ENCODE data around the gene RNASEH2B.

DNA sequence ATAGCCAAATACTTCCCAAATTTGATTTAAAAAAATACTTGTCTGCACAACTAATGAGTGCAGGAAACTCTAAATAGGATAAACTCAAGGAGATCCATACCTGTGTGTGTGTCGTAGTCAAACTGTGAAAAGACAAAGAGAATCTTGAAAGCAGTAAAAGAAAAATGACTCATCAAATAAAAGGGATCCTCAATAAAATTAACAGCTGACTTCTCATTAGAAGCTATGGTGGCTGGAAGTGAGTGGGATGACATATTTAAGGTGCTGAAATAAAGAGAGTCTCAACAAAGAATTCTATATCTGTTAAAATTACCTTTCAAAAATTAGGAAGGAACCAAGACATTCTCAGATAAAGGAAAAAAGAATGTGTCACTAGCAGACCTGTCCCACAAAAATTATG is 13.7 kb downstream of the RNASEH2B start:
- TF ChIP-seq, protein P1, sequence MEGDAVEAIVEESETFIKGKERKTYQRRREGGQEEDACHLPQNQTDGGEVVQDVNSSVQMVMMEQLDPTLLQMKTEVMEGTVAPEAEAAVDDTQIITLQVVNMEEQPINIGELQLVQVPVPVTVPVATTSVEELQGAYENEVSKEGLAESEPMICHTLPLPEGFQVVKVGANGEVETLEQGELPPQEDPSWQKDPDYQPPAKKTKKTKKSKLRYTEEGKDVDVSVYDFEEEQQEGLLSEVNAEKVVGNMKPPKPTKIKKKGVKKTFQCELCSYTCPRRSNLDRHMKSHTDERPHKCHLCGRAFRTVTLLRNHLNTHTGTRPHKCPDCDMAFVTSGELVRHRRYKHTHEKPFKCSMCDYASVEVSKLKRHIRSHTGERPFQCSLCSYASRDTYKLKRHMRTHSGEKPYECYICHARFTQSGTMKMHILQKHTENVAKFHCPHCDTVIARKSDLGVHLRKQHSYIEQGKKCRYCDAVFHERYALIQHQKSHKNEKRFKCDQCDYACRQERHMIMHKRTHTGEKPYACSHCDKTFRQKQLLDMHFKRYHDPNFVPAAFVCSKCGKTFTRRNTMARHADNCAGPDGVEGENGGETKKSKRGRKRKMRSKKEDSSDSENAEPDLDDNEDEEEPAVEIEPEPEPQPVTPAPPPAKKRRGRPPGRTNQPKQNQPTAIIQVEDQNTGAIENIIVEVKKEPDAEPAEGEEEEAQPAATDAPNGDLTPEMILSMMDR (conservative IDR thresholded peaks at IDR 0.05; ENCODE audit: low read depth, low read length) = no peak
- TF ChIP-seq EZH2 (IDR thresholded peaks at IDR 0.05; ENCODE audit: borderline replicate concordance, low read depth, low read length, poor library complexity, severe bottlenecking) = no peak
